ENCODE results near the gene HLCS.
A peak's percentile ranks its signal among the peaks of the same experiment; 100 is the strongest.

Gene HLCS

GRCh38 chr21:36980280-36981048, 14.0 kb upstream of the HLCS start:
- H3K9ac ChIP-seq = no peak overlapping the region
- no peak overlapping the region for H3K27ac ChIP-seq
- H3K4me3 ChIP-seq (IDR thresholded peaks at IDR 0.05; ENCODE audit: insufficient read depth, low read depth, low read length) = no peak overlapping the region
- no peak overlapping the region for H3K4me2 ChIP-seq
- no peaks in the 10 kb centered on the region for H3K79me2 ChIP-seq (ENCODE audit: insufficient read depth, low read depth)
- no peaks in the 10 kb centered on the region for H3K36me3 ChIP-seq (ENCODE audit: insufficient read depth)
- H3K4me1 ChIP-seq (ENCODE audit: low read depth, poor library complexity, severe bottlenecking) = peaks cover 3% of the 10 kb centered on the region
- no peak overlapping the region for H2AFZ ChIP-seq (ENCODE audit: low read depth)
- no peaks in the 10 kb centered on the region for H3K27me3 ChIP-seq (ENCODE audit: insufficient read depth, low read depth)
- no peaks in the 10 kb centered on the region for H4K20me1 ChIP-seq (ENCODE audit: insufficient read depth)
- TF ChIP-seq, protein P1, sequence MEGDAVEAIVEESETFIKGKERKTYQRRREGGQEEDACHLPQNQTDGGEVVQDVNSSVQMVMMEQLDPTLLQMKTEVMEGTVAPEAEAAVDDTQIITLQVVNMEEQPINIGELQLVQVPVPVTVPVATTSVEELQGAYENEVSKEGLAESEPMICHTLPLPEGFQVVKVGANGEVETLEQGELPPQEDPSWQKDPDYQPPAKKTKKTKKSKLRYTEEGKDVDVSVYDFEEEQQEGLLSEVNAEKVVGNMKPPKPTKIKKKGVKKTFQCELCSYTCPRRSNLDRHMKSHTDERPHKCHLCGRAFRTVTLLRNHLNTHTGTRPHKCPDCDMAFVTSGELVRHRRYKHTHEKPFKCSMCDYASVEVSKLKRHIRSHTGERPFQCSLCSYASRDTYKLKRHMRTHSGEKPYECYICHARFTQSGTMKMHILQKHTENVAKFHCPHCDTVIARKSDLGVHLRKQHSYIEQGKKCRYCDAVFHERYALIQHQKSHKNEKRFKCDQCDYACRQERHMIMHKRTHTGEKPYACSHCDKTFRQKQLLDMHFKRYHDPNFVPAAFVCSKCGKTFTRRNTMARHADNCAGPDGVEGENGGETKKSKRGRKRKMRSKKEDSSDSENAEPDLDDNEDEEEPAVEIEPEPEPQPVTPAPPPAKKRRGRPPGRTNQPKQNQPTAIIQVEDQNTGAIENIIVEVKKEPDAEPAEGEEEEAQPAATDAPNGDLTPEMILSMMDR (conservative IDR thresholded peaks at IDR 0.05; ENCODE audit: low read depth, low read length) = no peak

GRCh38 chr21:36976882-36977651, 10.6 kb upstream of the HLCS start:
- Histone ChIP-seq H3K27me3 (ENCODE audit: insufficient read depth, low read depth) (no peaks in the 10 kb centered on the region), H2AFZ (ENCODE audit: low read depth) (peak overlapping the region; percentile 65), H3K9ac (no peak overlapping the region), H3K27ac (0 out of 2 replicates have a peak overlapping the region, but pooled peaks have one; percentile 17), H4K20me1 (ENCODE audit: insufficient read depth) (no peaks in the 10 kb centered on the region), H3K79me2 (ENCODE audit: insufficient read depth, low read depth) (no peaks in the 10 kb centered on the region), H3K4me2 (peak overlapping the region; percentile 24; the same call in 1 of the 2 replicates), H3K4me1 (ENCODE audit: low read depth, poor library complexity, severe bottlenecking) (peaks cover 3% of the 10 kb centered on the region), H3K36me3 (ENCODE audit: insufficient read depth) (no peaks in the 10 kb centered on the region), H3K4me3 (IDR thresholded peaks at IDR 0.05; ENCODE audit: insufficient read depth, low read depth, low read length) (no peak overlapping the region)
- TF ChIP-seq, protein P1 (conservative IDR thresholded peaks at IDR 0.05; ENCODE audit: low read depth, low read length) = peak; percentile 76

DNA sequence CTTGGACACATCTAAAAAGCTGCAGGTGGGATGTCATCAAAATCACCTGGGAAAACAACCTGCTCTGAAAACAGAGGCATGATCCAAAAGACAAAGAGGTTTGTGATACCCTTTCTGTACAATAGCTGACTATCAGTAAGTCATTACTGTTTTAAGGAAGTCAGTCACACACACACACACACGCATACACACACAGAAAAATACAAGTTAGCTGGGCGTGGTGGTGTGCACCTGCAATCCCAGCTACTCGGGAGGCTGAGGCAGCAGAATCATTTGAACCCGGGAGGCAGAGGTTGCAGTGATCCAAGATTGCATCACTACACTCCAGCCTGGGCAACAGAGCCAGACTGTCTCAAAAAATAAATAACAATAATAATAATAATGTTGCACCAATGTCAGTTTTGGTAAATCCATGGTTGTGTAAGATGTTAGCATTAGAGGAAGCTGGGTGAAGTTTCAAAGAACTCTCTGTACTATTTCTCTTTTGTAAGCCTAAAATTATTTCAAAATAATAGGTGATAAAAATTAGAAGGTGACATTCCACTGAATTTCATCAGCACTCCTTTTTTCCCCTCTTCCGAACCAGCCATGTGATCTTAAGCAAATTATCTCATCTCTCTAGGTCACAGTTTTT, 9.9 kb upstream of the HLCS start:
- Histone ChIP-seq H3K4me3 (IDR thresholded peaks at IDR 0.05; ENCODE audit: insufficient read depth, low read depth, low read length) (no peak overlapping the region), H3K27me3 (ENCODE audit: insufficient read depth, low read depth) (no peaks in the 10 kb centered on the region), H3K27ac (no peak overlapping the region), H3K79me2 (ENCODE audit: insufficient read depth, low read depth) (no peaks in the 10 kb centered on the region), H3K4me1 (ENCODE audit: low read depth, poor library complexity, severe bottlenecking) (peaks cover 3% of the 10 kb centered on the region), H3K9ac (no peak overlapping the region), H2AFZ (ENCODE audit: low read depth) (no peak overlapping the region), H3K4me2 (no peak overlapping the region), H3K36me3 (ENCODE audit: insufficient read depth) (no peaks in the 10 kb centered on the region), H4K20me1 (ENCODE audit: insufficient read depth) (no peaks in the 10 kb centered on the region)
- TF ChIP-seq, protein P1 (conservative IDR thresholded peaks at IDR 0.05; ENCODE audit: low read depth, low read length) = no peak

DNA sequence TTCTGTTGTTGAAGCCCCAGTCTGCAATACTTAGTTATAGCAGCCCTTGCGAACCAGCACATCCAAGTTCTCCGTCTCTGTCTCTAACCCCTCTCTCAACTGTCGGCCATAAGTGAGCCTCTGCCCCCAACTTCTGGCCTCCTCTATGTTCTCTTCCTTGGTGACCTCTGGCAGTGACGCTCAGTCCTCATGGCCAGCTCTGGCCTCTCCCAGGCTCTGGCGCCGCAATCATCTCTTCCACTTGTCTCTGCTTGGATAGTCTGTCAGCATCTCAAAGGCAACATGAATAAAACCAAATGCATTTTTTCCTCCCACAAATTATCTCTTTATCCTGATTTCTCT, 8.4 kb upstream of the HLCS start:
- TF ChIP-seq, protein P1 (conservative IDR thresholded peaks at IDR 0.05; ENCODE audit: low read depth, low read length) = no peak
- no peaks in the 10 kb centered on the region for H3K27me3 ChIP-seq (ENCODE audit: insufficient read depth, low read depth)
- H4K20me1 ChIP-seq (ENCODE audit: insufficient read depth) = no peaks in the 10 kb centered on the region
- no peaks in the 10 kb centered on the region for H3K36me3 ChIP-seq (ENCODE audit: insufficient read depth)
- no peak overlapping the region for H3K9ac ChIP-seq
- no peak overlapping the region for H2AFZ ChIP-seq (ENCODE audit: low read depth)
- H3K4me3 ChIP-seq (IDR thresholded peaks at IDR 0.05; ENCODE audit: insufficient read depth, low read depth, low read length) = no peak overlapping the region
- H3K79me2 ChIP-seq (ENCODE audit: insufficient read depth, low read depth) = no peaks in the 10 kb centered on the region
- H3K4me2 ChIP-seq = no peak overlapping the region
- H3K27ac ChIP-seq = no peak overlapping the region
- peaks cover 3% of the 10 kb centered on the region for H3K4me1 ChIP-seq (ENCODE audit: low read depth, poor library complexity, severe bottlenecking)
